Retinal pigment epithelial cell (primary cell): ENCODE results near the gene POLR1F.

ENCODE experiments used
- DNase-seq: peaks from one replicate; pipeline ENCODE4 v3.0.0-alpha.2; 2010; ENCODE audit warnings: low read depth
- H3K4me3 ChIP-seq: 2 replicates; pipeline ENCODE4 v1.5.1; 2011; ENCODE audit warnings: mild to moderate bottlenecking, low read length, control low read depth, moderate library complexity
- TF ChIP-seq, protein P1 (sequence below): conservative IDR thresholded peaks from 2 replicates; pipeline ENCODE4 v1.5.1; 2011; ENCODE audit warnings: low read depth, low read length, control low read depth, inconsistent platforms

POLR1F gene, protein sequence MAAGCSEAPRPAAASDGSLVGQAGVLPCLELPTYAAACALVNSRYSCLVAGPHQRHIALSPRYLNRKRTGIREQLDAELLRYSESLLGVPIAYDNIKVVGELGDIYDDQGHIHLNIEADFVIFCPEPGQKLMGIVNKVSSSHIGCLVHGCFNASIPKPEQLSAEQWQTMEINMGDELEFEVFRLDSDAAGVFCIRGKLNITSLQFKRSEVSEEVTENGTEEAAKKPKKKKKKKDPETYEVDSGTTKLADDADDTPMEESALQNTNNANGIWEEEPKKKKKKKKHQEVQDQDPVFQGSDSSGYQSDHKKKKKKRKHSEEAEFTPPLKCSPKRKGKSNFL

DNA sequence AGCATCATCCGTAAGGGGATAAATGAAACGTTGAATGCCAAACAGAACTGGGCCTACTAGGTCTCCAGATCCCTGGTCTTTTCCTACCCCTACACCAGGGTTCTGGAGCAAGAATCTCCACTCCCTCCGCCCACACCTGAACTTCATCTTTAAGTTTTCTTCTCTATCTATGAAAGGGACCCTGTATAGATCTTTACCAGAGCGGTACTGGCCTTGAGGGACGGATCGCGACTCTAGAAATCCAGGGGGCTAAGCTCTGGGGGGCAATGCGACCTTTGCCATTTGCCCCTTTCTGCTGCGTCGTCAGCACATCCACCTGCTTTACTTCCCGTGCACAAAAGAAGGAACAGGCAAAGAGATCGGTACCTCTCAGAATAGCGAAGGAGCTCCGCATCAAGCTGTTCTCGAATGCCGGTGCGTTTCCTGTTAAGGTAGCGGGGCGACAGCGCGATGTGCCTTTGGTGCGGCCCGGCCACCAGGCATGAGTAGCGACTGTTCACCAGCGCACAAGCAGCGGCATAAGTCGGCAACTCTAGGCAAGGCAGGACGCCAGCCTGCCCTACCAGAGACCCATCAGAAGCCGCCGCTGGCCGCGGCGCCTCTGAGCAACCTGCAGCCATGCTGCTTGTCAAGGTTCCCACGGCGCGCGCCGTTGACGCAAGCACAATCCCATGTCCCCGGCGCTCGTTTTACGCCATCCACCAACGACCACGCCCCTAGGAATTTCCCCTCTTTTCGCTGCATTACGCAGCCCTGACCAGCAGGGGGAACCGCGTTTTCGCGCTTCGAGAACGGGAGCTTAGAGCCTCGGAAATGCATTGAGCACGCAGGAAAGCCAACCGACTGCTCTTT, at the start of gene POLR1F:
TSS of gene POLR1F (minus strand) at position 641 of the 852 bp plus-strand sequence. CDS start at position 620, 21 bp downstream.
- peak; percentile 80 for DNase-seq
- TF ChIP-seq, protein P1, sequence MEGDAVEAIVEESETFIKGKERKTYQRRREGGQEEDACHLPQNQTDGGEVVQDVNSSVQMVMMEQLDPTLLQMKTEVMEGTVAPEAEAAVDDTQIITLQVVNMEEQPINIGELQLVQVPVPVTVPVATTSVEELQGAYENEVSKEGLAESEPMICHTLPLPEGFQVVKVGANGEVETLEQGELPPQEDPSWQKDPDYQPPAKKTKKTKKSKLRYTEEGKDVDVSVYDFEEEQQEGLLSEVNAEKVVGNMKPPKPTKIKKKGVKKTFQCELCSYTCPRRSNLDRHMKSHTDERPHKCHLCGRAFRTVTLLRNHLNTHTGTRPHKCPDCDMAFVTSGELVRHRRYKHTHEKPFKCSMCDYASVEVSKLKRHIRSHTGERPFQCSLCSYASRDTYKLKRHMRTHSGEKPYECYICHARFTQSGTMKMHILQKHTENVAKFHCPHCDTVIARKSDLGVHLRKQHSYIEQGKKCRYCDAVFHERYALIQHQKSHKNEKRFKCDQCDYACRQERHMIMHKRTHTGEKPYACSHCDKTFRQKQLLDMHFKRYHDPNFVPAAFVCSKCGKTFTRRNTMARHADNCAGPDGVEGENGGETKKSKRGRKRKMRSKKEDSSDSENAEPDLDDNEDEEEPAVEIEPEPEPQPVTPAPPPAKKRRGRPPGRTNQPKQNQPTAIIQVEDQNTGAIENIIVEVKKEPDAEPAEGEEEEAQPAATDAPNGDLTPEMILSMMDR = peak; percentile 88
- H3K4me3 ChIP-seq = peak within 1 kb of the TSS; percentile 99

DNA sequence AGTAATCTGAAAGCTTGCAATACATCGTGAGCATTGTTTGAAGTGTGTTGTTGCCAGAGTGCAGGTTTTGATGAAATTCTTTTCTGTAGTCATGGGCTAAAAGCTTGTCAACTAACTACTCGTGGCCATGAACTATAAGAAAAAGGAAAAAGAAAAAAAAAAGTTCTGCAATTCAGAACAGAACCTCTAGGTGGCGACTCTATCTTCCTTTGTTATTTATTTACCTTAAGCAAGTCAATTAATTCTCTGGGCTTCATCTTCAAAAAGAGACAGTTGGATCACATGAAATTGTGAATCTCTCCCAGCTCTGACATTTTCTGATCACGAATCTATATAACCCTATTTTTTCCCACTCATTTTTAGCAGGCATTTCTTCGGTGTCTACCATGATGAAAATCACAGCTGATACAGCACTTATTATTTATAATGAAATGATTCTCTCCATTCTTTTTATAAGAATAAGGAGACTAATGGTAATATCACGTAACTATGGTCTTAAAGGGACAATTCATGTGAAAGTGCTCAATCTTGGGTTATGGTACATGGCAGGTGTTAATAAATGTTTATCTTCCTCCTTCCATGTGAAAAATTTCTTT, 45.8 kb upstream of the POLR1F start:
- DNase-seq = no peak
- no peak overlapping the region for H3K4me3 ChIP-seq
- TF ChIP-seq, protein P1 = peak; percentile 63

DNA sequence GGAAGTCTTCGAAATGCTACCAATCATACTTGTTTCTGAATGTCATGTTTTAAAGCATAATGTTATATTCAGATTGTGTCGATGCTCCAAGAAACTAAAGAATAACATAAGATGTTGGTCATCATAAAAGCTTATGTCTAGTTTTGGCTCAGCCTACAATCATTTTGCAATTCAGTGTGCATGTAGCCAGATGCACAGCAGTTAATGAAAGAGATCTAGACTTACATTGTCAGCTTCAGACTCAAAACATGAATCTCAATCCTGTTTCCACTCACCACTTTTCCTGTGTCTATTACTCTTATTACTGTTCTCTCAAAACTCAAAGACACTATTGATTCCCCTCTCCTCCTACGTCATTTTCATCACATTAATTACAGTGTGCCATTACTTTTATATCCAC, 43.2 kb upstream of the POLR1F start:
- TF ChIP-seq, protein P1 = no peak
- DNase-seq = no peak
- no peak overlapping the region for H3K4me3 ChIP-seq

DNA sequence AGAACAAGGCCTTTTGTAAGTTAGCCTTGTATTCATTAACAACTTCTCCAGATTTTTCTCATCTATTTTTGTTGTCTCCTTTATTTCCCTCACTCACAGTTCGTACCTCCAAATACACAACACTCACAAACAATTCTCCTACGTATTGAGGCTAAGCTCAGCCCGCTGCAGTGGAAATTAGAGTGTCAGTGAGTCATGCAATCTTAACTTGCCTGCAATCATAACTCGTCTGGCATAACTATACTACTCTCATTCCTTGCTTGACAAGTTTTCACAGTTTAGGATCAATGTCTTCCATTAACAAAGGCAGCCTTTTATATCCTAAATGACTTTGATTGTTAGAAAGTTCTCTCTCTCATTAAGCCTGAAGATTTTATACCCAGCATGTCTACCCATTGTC, 40.8 kb upstream of the POLR1F start:
- peak; percentile 42 for DNase-seq
- no peak overlapping the region for H3K4me3 ChIP-seq
- TF ChIP-seq, protein P1 = no peak

DNA sequence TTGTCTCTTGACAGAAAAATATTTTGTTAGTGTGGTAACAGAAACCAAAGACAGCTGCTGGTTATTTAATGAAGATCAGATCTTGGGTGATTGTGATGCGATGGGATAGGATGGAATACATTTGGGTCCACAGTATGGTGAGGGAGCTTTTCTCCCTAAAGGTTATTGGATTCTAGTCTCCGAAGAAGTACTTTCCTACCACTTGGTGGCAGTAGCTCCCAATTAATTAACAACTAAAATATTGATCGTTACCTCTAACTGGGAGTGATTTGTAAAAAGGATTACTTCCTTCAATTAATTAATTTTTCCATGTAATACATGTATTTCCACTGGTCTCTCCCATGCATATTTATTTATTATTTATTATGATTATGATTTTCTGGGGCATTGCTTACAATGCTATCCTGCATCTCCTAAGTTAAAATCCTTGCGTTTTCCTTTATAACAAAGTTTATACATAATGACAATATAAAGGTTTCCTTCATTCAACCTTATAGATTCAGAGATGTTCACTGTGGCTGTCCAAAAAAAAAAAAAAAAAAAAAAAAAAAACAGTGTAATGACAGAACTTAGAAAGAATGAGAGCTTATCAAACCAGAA, 39.0 kb upstream of the POLR1F start:
- no peak for DNase-seq
- H3K4me3 ChIP-seq = no peak overlapping the region
- TF ChIP-seq, protein P1 = peak; percentile 59

DNA sequence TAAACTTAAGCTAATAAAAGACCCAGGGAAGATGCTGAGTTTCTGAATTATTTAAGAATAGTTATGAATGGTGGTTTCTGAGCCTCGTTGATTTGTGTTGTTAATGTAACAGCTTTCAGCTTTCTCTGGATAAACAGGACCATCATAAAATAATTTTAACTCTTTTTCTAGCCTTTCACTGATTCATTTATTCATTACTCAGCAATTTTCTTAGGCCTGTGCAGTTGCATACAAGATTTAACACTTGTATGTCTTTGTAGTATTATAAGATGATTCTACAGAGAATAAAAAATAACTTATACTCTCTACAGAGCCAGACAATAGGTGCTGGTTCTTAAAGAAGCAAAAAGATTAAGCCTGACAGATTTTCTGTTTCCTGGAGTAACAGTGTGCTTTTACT, 35.2 kb upstream of the POLR1F start:
- DNase-seq = no peak
- no peak overlapping the region for H3K4me3 ChIP-seq
- TF ChIP-seq, protein P1 = no peak
